K562 (cell line): ENCODE data around the gene HSF5. TPM values are rescaled to one million over a fixed set of nuclear protein-coding genes. Genes with fewer than 3 reads are reported as not detected.

Experiments used
- ATAC-seq: fragments of 200-7000 bp; cut with Tn5 transposase; 3 replicates; pipeline ENCODE4 v1.9.1; 2020; ENCODE audit warnings: moderate library complexity
- BruUV-seq: library from RNA; stranded (reverse); fragments of 400-500 nt; replicated peaks from 2 replicates; lab custom pipeline; 2021; lab: Mats Ljungman, UMichigan
- CTCF ChIA-PET: fragments of 300-600 bp; formaldehyde crosslinking; extraction: SDS; loops from one replicate; lab custom pipeline; 2021; ENCODE audit warnings: low intra/inter-chr PET ratio; lab: Yijun Ruan, JAX
- POLR2A ChIA-PET: fragments of 300-600, 350-650 bp; sonication (Branson Sonifier 250); formaldehyde crosslinking; extraction: SDS; loops from one replicate; lab custom pipeline; 2021; ENCODE audit warnings: antibody characterized with exemption, inconsistent platforms; lab: Yijun Ruan, JAX
- DNase-seq, 4 experiments: peaks; one replicate each; pipeline versions ENCODE4 v3.0.0 to v3.0.0-alpha.2; 2011 to 2018; ENCODE audit warnings: low spot score in 3 of 4, mixed read lengths in 3 of 4; ENCODE audit errors: extremely low read depth in 1 of 4
- FAIRE-seq: peaks from 2 replicates; lab custom pipeline; 2011; peaks lifted over from hg19 to GRCh38; lab: Jason Lieb, UNC
- H2AFZ ChIP-seq: 2 replicates; pipeline ENCODE4 v1.6.0; 2011; ENCODE audit warnings: low read depth, low read length, control low read depth, inconsistent platforms
- H3K27ac ChIP-seq: fragments of 200-600 bp; 3 replicates; pipeline ENCODE4 v1.8.0; 2011; ENCODE audit warnings: low read depth, mild to moderate bottlenecking, control low read depth, inconsistent platforms, low read length, moderate library complexity, mixed read lengths; ENCODE audit errors: extremely low read depth
- H3K27me3 ChIP-seq, 2 experiments: fragments of 300-600 bp in 1 of 2; 2 replicates in 1 of 2; 3 replicates in 1 of 2; pipeline versions ENCODE4 v1.6.0 to v1.8.0; 2011; ENCODE audit warnings: inconsistent platforms in 2 of 2, low read length in 2 of 2, mild to moderate bottlenecking in 1 of 2, mixed read lengths in 1 of 2, moderate library complexity in 1 of 2; ENCODE audit not compliant: control insufficient read depth in 2 of 2, insufficient read depth in 2 of 2
- H3K36me3 ChIP-seq: fragments of 300-600 bp; 3 replicates; pipeline ENCODE4 v1.8.0; 2011; ENCODE audit warnings: mild to moderate bottlenecking, low read length, inconsistent platforms; ENCODE audit not compliant: control insufficient read depth, insufficient read depth
- H3K4me1 ChIP-seq, 2 experiments: fragments of 200-600 bp in 1 of 2; replicated peaks in 1 of 2; 2 replicates in 1 of 2; 3 replicates in 1 of 2; pipeline versions ENCODE4 v1.5.1 to v1.8.0; 2011; ENCODE audit warnings: inconsistent platforms in 2 of 2, low read length in 2 of 2, mild to moderate bottlenecking in 1 of 2, mixed read lengths in 1 of 2, moderate library complexity in 1 of 2; ENCODE audit not compliant: control insufficient read depth in 2 of 2, insufficient read depth in 2 of 2
- H3K4me2 ChIP-seq: 2 replicates; pipeline ENCODE4 v1.6.1; 2011; ENCODE audit warnings: low read length, control low read depth, inconsistent platforms, mixed read lengths; ENCODE audit not compliant: insufficient read depth
- H3K4me3 ChIP-seq: fragments of 200-600 bp; sonication (generic), shearing (Covaris generic); 2 replicates; pipeline ENCODE4 v1.5.1; 2016; ENCODE audit warnings: control low read depth, inconsistent platforms
- H3K79me2 ChIP-seq: fragments of 200-600 bp; 3 replicates; pipeline ENCODE4 v1.8.0; 2011; ENCODE audit warnings: low read length, inconsistent platforms; ENCODE audit not compliant: control insufficient read depth, insufficient read depth
- H3K9ac ChIP-seq, 2 experiments: 2 replicates each; pipeline versions ENCODE4 v1.6.0 to v1.6.1; 2011; ENCODE audit warnings: low read depth in 2 of 2, low read length in 2 of 2, control low read depth in 1 of 2, inconsistent platforms in 1 of 2, mild to moderate bottlenecking in 1 of 2, mixed read lengths in 1 of 2; ENCODE audit not compliant: insufficient read depth in 1 of 2
- H3K9me1 ChIP-seq: one replicate; pipeline ENCODE4 v1.6.0; 2011; ENCODE audit warnings: inconsistent platforms, mild to moderate bottlenecking, low read length, moderate library complexity; ENCODE audit not compliant: control insufficient read depth, insufficient read depth
- H3K9me3 ChIP-seq: replicated peaks from 2 replicates; pipeline ENCODE4 v1.5.1; 2011; ENCODE audit warnings: low read depth, low read length, inconsistent platforms; ENCODE audit not compliant: control insufficient read depth, insufficient read depth
- H4K20me1 ChIP-seq: replicated peaks from 2 replicates; pipeline ENCODE4 v1.6.1; 2011; ENCODE audit warnings: low read length, inconsistent platforms, mixed read lengths; ENCODE audit not compliant: control insufficient read depth, insufficient read depth
- POLR2G ChIP-seq: fragments of 200-400 bp; formaldehyde crosslinking; IDR thresholded peaks from 2 replicates; pipeline ENCODE4 v1.6.1; 2017; ENCODE audit warnings: low read depth, mild to moderate bottlenecking, antibody characterized with exemption, low read length, moderate library complexity
- PPARD ChIP-seq: fragments of 250-450 bp; sonication (Bioruptor Pico); IDR thresholded peaks from 2 replicates; pipeline ENCODE4 v1.8.0; 2022; ENCODE audit warnings: inconsistent platforms, mild to moderate bottlenecking, moderate library complexity
- RBM25 ChIP-seq: fragments of 200-400 bp; formaldehyde crosslinking; IDR thresholded peaks from 2 replicates; pipeline ENCODE4 v1.6.1; 2018; ENCODE audit warnings: low read length, low read depth, moderate library complexity; ENCODE audit not compliant: severe bottlenecking
- SMAD4 ChIP-seq: fragments of 250-450 bp; sonication (Bioruptor Pico); conservative IDR thresholded peaks from 2 replicates; pipeline ENCODE4 v1.8.0; 2021; ENCODE audit warnings: inconsistent platforms, mild to moderate bottlenecking, moderate library complexity
- SPI1 ChIP-seq: IDR thresholded peaks from 2 replicates; pipeline ENCODE4 v1.6.1; 2011; ENCODE audit warnings: low read depth, low read length, control low read depth, borderline replicate concordance
- XRCC5 ChIP-seq: fragments of 200-400 bp; formaldehyde crosslinking; IDR thresholded peaks from 2 replicates; pipeline ENCODE4 v1.6.1; 2017; ENCODE audit warnings: low read depth, mild to moderate bottlenecking, low read length
- ZNF764 ChIP-seq: fragments of 250-450 bp; sonication (Bioruptor Pico); IDR thresholded peaks from 2 replicates; pipeline ENCODE4 v1.4.0; 2020; ENCODE audit warnings: low read depth, mild to moderate bottlenecking, moderate library complexity
- WGBS: fragments of 100-300 bp; shearing (Covaris generic); methylation state at CpG from one replicate; pipeline ENCODE4 v1.1.6; 2016; ENCODE audit warnings: low coverage, mixed read lengths; ENCODE audit not compliant: insufficient coverage; ENCODE audit errors: missing lambda C conversion rate; 5-methylcytosine and 5-hydroxymethylcytosine counted together
- in situ Hi-C: fragments of 300-500 bp; cut with MboI; formaldehyde crosslinking; loops from 4 replicates; pipeline ENCODE4 v1.15.0; 2018; ENCODE audit warnings: inconsistent platforms, mixed read lengths
- intact Hi-C: fragments of 100-400 bp; cut with micrococcal nuclease; formaldehyde crosslinking; loops from 2 replicates; pipeline ENCODE4 v1.14.2; 2022
- polyA plus RNA-seq, 8 experiments: library from polyadenylated mRNA; depleted of rRNA in 4 of 8; stranded (reverse) in 5 of 8; unstranded in 3 of 8; fragments of >200 nt; fragmentation: Nextera tagmentation in 2 of 8; fragmentation: Illumina TruSeq in 1 of 8; extraction: Ambion mirVana in 2 of 8; extraction: Trizol in 1 of 8; gene quantifications; 2 replicates each; pipeline versions ENCODE4 v1.2.1 to v1.2.3, GENCODE V29; 2011 to 2014; ENCODE audit warnings: inconsistent platforms in 1 of 8, missing spikeins in 1 of 8
- total RNA-seq, 7 experiments: library from RNA; depleted of rRNA in 6 of 7; stranded (reverse); fragments of >200 nt in 6 of 7; fragmentation: Illumina TruSeq in 2 of 7; extraction: Trizol in 2 of 7; gene quantifications; 2 replicates each; pipeline versions ENCODE4 v1.2.1 to v1.2.3, GENCODE V29; 2011 to 2021; ENCODE audit warnings: low replicate concordance in 1 of 7
- TF ChIP-seq, protein P1 (sequence below): fragments of 250-450 bp; sonication (Bioruptor Pico); IDR thresholded peaks from 2 replicates; pipeline ENCODE4 v1.5.0; 2021
- TF ChIP-seq, protein P2 (sequence below): fragments of 250-450 bp; sonication (Bioruptor Pico); IDR thresholded peaks from 2 replicates; pipeline ENCODE4 v1.5.0; 2021

The HSF5 gene
- total and polyA plus RNA-seq, 9 of the 15 experiments (the other 6 are each of a cell fraction or from before 2014, with no cell fraction given), result 0.04 TPM; not detected in 8

DNA sequence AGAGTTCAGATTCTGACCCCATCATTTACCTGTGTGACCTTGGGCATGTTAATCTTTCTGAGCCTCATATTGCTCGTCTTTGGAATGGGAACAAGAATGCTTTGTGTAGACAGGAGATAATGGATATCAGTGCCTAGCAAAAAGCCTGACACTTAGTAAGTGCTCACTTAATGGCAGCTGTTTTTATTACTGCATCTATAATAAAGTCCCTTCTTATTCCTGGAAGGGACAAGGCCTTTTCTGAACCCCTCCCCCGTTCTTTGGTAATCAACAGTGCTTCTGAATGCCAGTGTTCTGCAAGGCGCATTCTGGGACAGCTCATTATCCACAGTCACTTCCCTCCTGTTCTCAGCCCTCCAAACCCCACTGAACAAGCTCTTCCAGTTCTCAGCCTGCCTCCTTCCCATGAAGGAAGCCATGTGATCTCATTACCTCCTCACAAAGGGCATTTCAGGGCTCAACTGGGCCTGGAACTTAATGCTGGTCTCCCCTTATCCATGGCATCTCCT lies 111.1 kb downstream of the HSF5 start (continued):
- TF ChIP-seq RBM25 (peak; percentile 18), POLR2G (no peak), SMAD4 (CRISPR knock-in tag) (no peak), XRCC5 (no peak), ZNF764 (CRISPR knock-in tag) (no peak)
- TF ChIP-seq, protein P1, sequence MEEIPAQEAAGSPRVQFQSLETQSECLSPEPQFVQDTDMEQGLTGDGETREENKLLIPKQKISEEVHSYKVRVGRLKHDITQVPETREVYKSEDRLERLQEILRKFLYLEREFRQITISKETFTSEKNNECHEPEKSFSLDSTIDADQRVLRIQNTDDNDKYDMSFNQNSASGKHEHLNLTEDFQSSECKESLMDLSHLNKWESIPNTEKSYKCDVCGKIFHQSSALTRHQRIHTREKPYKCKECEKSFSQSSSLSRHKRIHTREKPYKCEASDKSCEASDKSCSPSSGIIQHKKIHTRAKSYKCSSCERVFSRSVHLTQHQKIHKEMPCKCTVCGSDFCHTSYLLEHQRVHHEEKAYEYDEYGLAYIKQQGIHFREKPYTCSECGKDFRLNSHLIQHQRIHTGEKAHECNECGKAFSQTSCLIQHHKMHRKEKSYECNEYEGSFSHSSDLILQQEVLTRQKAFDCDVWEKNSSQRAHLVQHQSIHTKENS, result no peak
- TF ChIP-seq, protein P2, sequence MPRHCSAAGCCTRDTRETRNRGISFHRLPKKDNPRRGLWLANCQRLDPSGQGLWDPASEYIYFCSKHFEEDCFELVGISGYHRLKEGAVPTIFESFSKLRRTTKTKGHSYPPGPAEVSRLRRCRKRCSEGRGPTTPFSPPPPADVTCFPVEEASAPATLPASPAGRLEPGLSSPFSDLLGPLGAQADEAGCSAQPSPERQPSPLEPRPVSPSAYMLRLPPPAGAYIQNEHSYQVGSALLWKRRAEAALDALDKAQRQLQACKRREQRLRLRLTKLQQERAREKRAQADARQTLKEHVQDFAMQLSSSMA (CRISPR knock-in tag), result no peak

DNA sequence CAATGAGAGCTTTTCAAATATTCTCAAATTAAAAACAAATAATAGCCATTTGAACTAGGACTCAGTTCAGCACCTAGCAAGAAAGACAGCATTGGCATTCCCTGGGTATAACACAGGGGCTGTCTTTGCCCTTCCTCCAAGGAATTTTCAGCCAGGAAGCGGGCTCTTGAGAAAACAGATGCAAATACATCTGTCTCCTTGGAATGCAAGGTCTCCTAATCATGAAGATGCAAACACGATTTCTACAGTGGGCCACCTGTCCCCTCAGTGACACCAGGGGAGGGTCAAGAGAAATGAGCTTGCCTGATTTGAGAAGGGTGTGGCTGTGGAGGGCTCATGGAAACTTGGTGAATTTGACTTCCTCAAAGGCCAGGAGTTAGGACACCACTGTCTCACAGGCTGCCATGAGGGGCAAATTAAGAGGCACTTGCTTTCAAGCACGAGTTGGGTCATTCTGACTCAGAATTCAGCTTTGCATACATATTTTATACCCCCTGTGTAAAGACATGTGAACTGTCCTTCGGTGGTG lies 111.7 kb downstream of the HSF5 start:
- in situ Hi-C loops, result no loop called here
- no peak overlapping the region; a peak in 1 of 4 replicates for H3K9ac ChIP-seq
- no peak for ATAC-seq
- FAIRE-seq, result no peak
- ChIA-PET POLR2A (interaction anchor here (0.6 to 1.9 kb wide), 3 partner anchors 12 to 49 kb away, joined by 3 to 5 read pairs (median 3); no protein-coding TSS in a partner anchor), CTCF (no interaction called here)
- no peaks in the 10 kb centered on the region for H3K36me3 ChIP-seq
- H4K20me1 ChIP-seq, result no peaks in the 10 kb centered on the region
- H3K4me3 ChIP-seq, result no peak overlapping the region
- no peaks in the 10 kb centered on the region for H3K9me1 ChIP-seq
- TF ChIP-seq SPI1 (peak; percentile 53; the same call in 1 of the 2 replicates), PPARD (CRISPR knock-in tag) (no peak)
- DNase-seq, result no peak
- no peak overlapping the region for H3K4me2 ChIP-seq
- peaks cover 0 to 26% of the 10 kb centered on the region in 2 experiments; a peak in 4 of 5 replicates for H3K4me1 ChIP-seq
- H2AFZ ChIP-seq, result no peak overlapping the region
- BruUV-seq, result no TSS peak
- H3K27me3 ChIP-seq, result no peaks in the 10 kb centered on the region
- no peaks in the 10 kb centered on the region for H3K79me2 ChIP-seq
- H3K9me3 ChIP-seq, result no peaks in the 10 kb centered on the region
- H3K27ac ChIP-seq, result no peak overlapping the region
- intact Hi-C loops, result no loop called here
- 34% methylated on average over 4 of the region's 4 CpGs for WGBS
